ENCODE measurements around the gene MBP.

Gene MBP

GRCh38 chr18:77150588-77150987, 18.0 kb upstream of the MBP start:
- FAIRE-seq: no peak

- FAIRE-seq: no peak
Measured at GRCh38 chr18:77148289-77148688, 15.7 kb upstream of the MBP start.

GRCh38 chr18:77147418-77147852, 14.9 kb upstream of the MBP start:
- FAIRE-seq: no peak

- no peak for FAIRE-seq
Measured at GRCh38 chr18:77146249-77147080, 13.9 kb upstream of the MBP start.

GRCh38 chr18:77145364-77145901, 12.8 kb upstream of the MBP start:
- no peak for FAIRE-seq

- no peak for FAIRE-seq
Measured at GRCh38 chr18:77144451-77145118, 12.0 kb upstream of the MBP start.

GRCh38 chr18:77144046-77144445, 11.5 kb upstream of the MBP start:
- no peak for FAIRE-seq

- FAIRE-seq: no peak
Measured at GRCh38 chr18:77143196-77143595, 10.6 kb upstream of the MBP start.

- no peak for FAIRE-seq
Measured at GRCh38 chr18:77141401-77142118, 9.0 kb upstream of the MBP start.

GRCh38 chr18:77140439-77141109, 8.0 kb upstream of the MBP start:
- no peak for FAIRE-seq

GRCh38 chr18:77140030-77140429, 7.4 kb upstream of the MBP start:
- no peak for FAIRE-seq

- no peak for FAIRE-seq
Measured at GRCh38 chr18:77139619-77140018, 7.0 kb upstream of the MBP start.

GRCh38 chr18:77138270-77138669, 5.7 kb upstream of the MBP start:
- FAIRE-seq: no peak

- no peak for FAIRE-seq
Measured at GRCh38 chr18:77137851-77138250, 5.3 kb upstream of the MBP start.

- FAIRE-seq: no peak
Measured at GRCh38 chr18:77136871-77137665, 4.5 kb upstream of the MBP start.

- no peak for FAIRE-seq
Measured at GRCh38 chr18:77136076-77136718, 3.6 kb upstream of the MBP start.

GRCh38 chr18:77135339-77136075, 2.9 kb upstream of the MBP start:
- no peak for FAIRE-seq

- FAIRE-seq: no peak
Measured at GRCh38 chr18:77134611-77135010, 2.0 kb upstream of the MBP start.

- FAIRE-seq: no peak
Measured at GRCh38 chr18:77133835-77134496, 1.4 kb upstream of the MBP start.

Data from G401.6 (cell line).